Measurements from ENCODE around the gene BCL2L12. TPM values are rescaled to one million over a fixed set of nuclear protein-coding genes. Genes with fewer than 3 reads are reported as not detected.

BCL2L12 gene
- total RNA-seq, 4 donors from 2014 or later: 3.1 to 23.8 (median 3.5) TPM

GRCh38 chr19:49635530-49636232, 30.1 kb upstream of the BCL2L12 start:
- intact Hi-C loops (cut with DNase I; ENCODE audit: low total_unique reads): no loop called here
- Histone ChIP-seq H3K27me3 (no peaks in the 10 kb centered on the region), H3K36me3 (no peaks in the 10 kb centered on the region), H3K9me3 (no peaks in the 10 kb centered on the region), H3K27ac (no peak overlapping the region), H3K4me1 (no peaks in the 10 kb centered on the region), H3K4me3 (no peak overlapping the region)
- DNase-seq: no peak
- TF ChIP-seq CTCF (IDR thresholded peaks at IDR 0.05) (no peak), POLR2A (IDR thresholded peaks at IDR 0.05) (no peak)

- no peak for DNase-seq
- intact Hi-C loops (cut with DNase I; ENCODE audit: low total_unique reads): no loop called here
- TF ChIP-seq POLR2A (IDR thresholded peaks at IDR 0.05) (no peak), CTCF (IDR thresholded peaks at IDR 0.05) (no peak)
- Histone ChIP-seq H3K27ac (no peak overlapping the region), H3K9me3 (no peaks in the 10 kb centered on the region), H3K4me3 (no peak overlapping the region), H3K36me3 (no peaks in the 10 kb centered on the region), H3K4me1 (no peaks in the 10 kb centered on the region), H3K27me3 (no peaks in the 10 kb centered on the region)
Observed at GRCh38 chr19:49636233-49636932, 29.4 kb upstream of the BCL2L12 start.

GRCh38 chr19:49637821-49638738, 27.7 kb upstream of the BCL2L12 start:
- Histone ChIP-seq H3K9me3 (no peaks in the 10 kb centered on the region), H3K36me3 (no peaks in the 10 kb centered on the region), H3K4me3 (peak overlapping the region; percentile 72 to 73), H3K27ac (peak overlapping the region; percentile 97 to 99), H3K4me1 (peaks cover under 1 to 5% of the 10 kb centered on the region in 2 donors), H3K27me3 (no peaks in the 10 kb centered on the region)
- TF ChIP-seq POLR2A (IDR thresholded peaks at IDR 0.05): peak in 1 of 2 donors; percentile 23
- TF ChIP-seq CTCF (IDR thresholded peaks at IDR 0.05): no peak
- intact Hi-C loops (cut with DNase I; ENCODE audit: low total_unique reads): no loop called here
- DNase-seq: peak; percentile 85 to 86

GRCh38 chr19:49639401-49640112, 26.2 kb upstream of the BCL2L12 start:
- Histone ChIP-seq H3K4me1 (peaks cover 4 to 14% of the 10 kb centered on the region in 2 donors), H3K36me3 (no peaks in the 10 kb centered on the region), H3K4me3 (peak overlapping the region; percentile 72 to 73), H3K9me3 (no peaks in the 10 kb centered on the region), H3K27me3 (no peaks in the 10 kb centered on the region), H3K27ac (peak overlapping the region; percentile 97 to 99)
- peak; percentile 52 to 63 for DNase-seq
- TF ChIP-seq CTCF (IDR thresholded peaks at IDR 0.05) (no peak), POLR2A (IDR thresholded peaks at IDR 0.05) (peak in 1 of 2 donors; percentile 57)
- intact Hi-C loops (cut with DNase I; ENCODE audit: low total_unique reads): no loop called here
